GM18505 (cell line): ENCODE results near the gene CPHXL2.

Experiments
- ATAC-seq: cut with Tn5 transposase; IDR thresholded peaks from one replicate; pipeline ENCODE4 v1.9.1; 2021; ENCODE audit not compliant: unreplicated experiment
- POLR2A ChIP-seq: IDR thresholded peaks from 4 replicates; pipeline ENCODE4 v1.6.1; 2011; ENCODE audit warnings: borderline replicate concordance; ENCODE audit not compliant: insufficient read depth, insufficient read length; ENCODE audit errors: extremely low read depth

CPHXL2 gene

GRCh38 chr16:75660321-75660720 lies 16.5 kb downstream of the CPHXL2 start:
- TF ChIP-seq POLR2A = no peak
- no peak for ATAC-seq

GRCh38 chr16:75658175-75658574 lies 18.6 kb downstream of the CPHXL2 start:
- no peak for ATAC-seq
- no peak for TF ChIP-seq POLR2A

- no peak for TF ChIP-seq POLR2A
- ATAC-seq = no peak
Measured at GRCh38 chr16:75653922-75654321, 22.9 kb downstream of the CPHXL2 start.

GRCh38 chr16:75648265-75649076 lies 28.3 kb downstream of the CPHXL2 start:
- TF ChIP-seq POLR2A = peak; percentile 67
- peak; percentile 39 for ATAC-seq

- ATAC-seq = peak; percentile 80
- TF ChIP-seq POLR2A = peak; percentile 95
Measured at GRCh38 chr16:75647492-75648264, 29.1 kb downstream of the CPHXL2 start, which contains the start of the genes KARS1 and TERF2IP. Gene KARS1 (minus strand): TSS chr16:75647665. CDS start chr16:75647639, 26 bp downstream. Gene TERF2IP (plus strand): TSS chr16:75647773. CDS start chr16:75647883, 110 bp downstream.

GRCh38 chr16:75647112-75647491 lies 29.7 kb downstream of the CPHXL2 start:
- no peak for TF ChIP-seq POLR2A
- peak; percentile 22 for ATAC-seq

GRCh38 chr16:75644240-75645012 lies 32.4 kb downstream of the CPHXL2 start:
- no peak for TF ChIP-seq POLR2A
- no peak for ATAC-seq

GRCh38 chr16:75640598-75640997 lies 36.2 kb downstream of the CPHXL2 start:
- no peak for ATAC-seq
- TF ChIP-seq POLR2A = no peak

GRCh38 chr16:75635036-75635435 lies 41.8 kb downstream of the CPHXL2 start:
- no peak for ATAC-seq
- no peak for TF ChIP-seq POLR2A

- ATAC-seq = no peak
- TF ChIP-seq POLR2A = no peak
Measured at GRCh38 chr16:75632857-75633256, 44.0 kb downstream of the CPHXL2 start.

GRCh38 chr16:75630052-75630451 lies 46.8 kb downstream of the CPHXL2 start:
- ATAC-seq = no peak
- TF ChIP-seq POLR2A = no peak

- no peak for TF ChIP-seq POLR2A
- no peak for ATAC-seq
Measured at GRCh38 chr16:75629132-75629531, 47.7 kb downstream of the CPHXL2 start.

- ATAC-seq = no peak
- TF ChIP-seq POLR2A = no peak
Measured at GRCh38 chr16:75628351-75628750, 48.5 kb downstream of the CPHXL2 start.
